GM20000 (cell line): Measurements from ENCODE around the gene RBFOX1.

ENCODE experiments used
- DNase-seq: peaks from one replicate; pipeline ENCODE4 v3.0.0; 2012; ENCODE audit warnings: low spot score
- CTCF ChIP-seq: IDR thresholded peaks from 2 replicates; pipeline ENCODE4 v1.5.1; 2012; ENCODE audit warnings: mild to moderate bottlenecking, control low read depth; ENCODE audit errors: extremely low read depth, missing control alignments

Gene RBFOX1

GRCh38 chr16:7331997-7332396, 648 bp upstream of the RBFOX1 start:
- DNase-seq = no peak
- TF ChIP-seq CTCF = no peak

GRCh38 chr16:7333180-7333725, 608 bp downstream of the RBFOX1 start:
- DNase-seq = no peak
- no peak for TF ChIP-seq CTCF

GRCh38 chr16:7334801-7335560, 2.3 kb downstream of the RBFOX1 start:
- no peak for DNase-seq
- TF ChIP-seq CTCF = no peak

GRCh38 chr16:7335991-7336634, 3.5 kb downstream of the RBFOX1 start:
- DNase-seq = no peak
- TF ChIP-seq CTCF = no peak

- TF ChIP-seq CTCF = no peak
- DNase-seq = no peak
These were observed 4.1 kb downstream of the RBFOX1 start for GRCh38 chr16:7336742-7337141.

GRCh38 chr16:7338826-7339225, 6.2 kb downstream of the RBFOX1 start:
- no peak for DNase-seq
- TF ChIP-seq CTCF = no peak

GRCh38 chr16:7339700-7340099, 7.1 kb downstream of the RBFOX1 start:
- DNase-seq = no peak
- no peak for TF ChIP-seq CTCF
